ENCODE results near the gene C17orf67.

- TF ChIP-seq CTCF (conservative IDR thresholded peaks at IDR 0.05) (no peak), ZFX (IDR thresholded peaks at IDR 0.05) (no peak)
These were observed 54.4 kb downstream of the C17orf67 start for GRCh38 chr17:56779322-56779721.
